ENCODE measurements around the gene ZZZ3.
"Not testable (repeated sequence)": the region's sequence is repeated elsewhere in the genome, so short reads cannot be mapped to it uniquely, and the experiment has no call there.

ZZZ3 gene

GRCh38 chr1:77682460-77683159 is at the start of gene ZZZ3:
Gene ZZZ3 (minus strand): TSS chr1:77682658. CDS start chr1:77633354, 49,304 bp downstream.
- DNase-seq (ENCODE audit: low read depth, low spot score), result peak; percentile 83

GRCh38 chr1:77732090-77732489 is 49.6 kb upstream of the ZZZ3 start:
- no peak for DNase-seq (ENCODE audit: low read depth, low spot score)

GRCh38 chr1:77725706-77726105 is 43.2 kb upstream of the ZZZ3 start:
- no peak for DNase-seq (ENCODE audit: low read depth, low spot score)

- no peak for DNase-seq (ENCODE audit: low read depth, low spot score)
Measured at GRCh38 chr1:77718181-77718580, 35.7 kb upstream of the ZZZ3 start.

- no peak for DNase-seq (ENCODE audit: low read depth, low spot score)
Measured at GRCh38 chr1:77716065-77716464, 33.6 kb upstream of the ZZZ3 start.

GRCh38 chr1:77709727-77710126 is 27.3 kb upstream of the ZZZ3 start:
- no peak for DNase-seq (ENCODE audit: low read depth, low spot score)

- DNase-seq (ENCODE audit: low read depth, low spot score), result no peak
Measured at GRCh38 chr1:77706321-77706720, 23.9 kb upstream of the ZZZ3 start.

- DNase-seq (ENCODE audit: low read depth, low spot score), result no peak
Measured at GRCh38 chr1:77704736-77705135, 22.3 kb upstream of the ZZZ3 start.

GRCh38 chr1:77699673-77700072 is 17.2 kb upstream of the ZZZ3 start:
- DNase-seq (ENCODE audit: low read depth, low spot score), result not testable (repeated sequence)

GRCh38 chr1:77697441-77697840 is 15.0 kb upstream of the ZZZ3 start:
- no peak for DNase-seq (ENCODE audit: low read depth, low spot score)

GRCh38 chr1:77688939-77689338 is 6.5 kb upstream of the ZZZ3 start:
- DNase-seq (ENCODE audit: low read depth, low spot score), result no peak

GRCh38 chr1:77687519-77687906 is 5.1 kb upstream of the ZZZ3 start:
- no peak for DNase-seq (ENCODE audit: low read depth, low spot score)

GRCh38 chr1:77686796-77687518 is 4.5 kb upstream of the ZZZ3 start:
- no peak for DNase-seq (ENCODE audit: low read depth, low spot score)

GRCh38 chr1:77683160-77684148 is 996 bp upstream of the ZZZ3 start:
- DNase-seq (ENCODE audit: low read depth, low spot score), result peak; percentile 69

- no peak for DNase-seq (ENCODE audit: low read depth, low spot score)
Measured at GRCh38 chr1:77680173-77680572, 2.3 kb downstream of the ZZZ3 start.

GRCh38 chr1:77678660-77679610 is 3.5 kb downstream of the ZZZ3 start:
- DNase-seq (ENCODE audit: low read depth, low spot score), result no peak

GRCh38 chr1:77674807-77675206 is 7.7 kb downstream of the ZZZ3 start:
- not testable (repeated sequence) for DNase-seq (ENCODE audit: low read depth, low spot score)

- no peak for DNase-seq (ENCODE audit: low read depth, low spot score)
Measured at GRCh38 chr1:77673716-77674355, 8.6 kb downstream of the ZZZ3 start.

GRCh38 chr1:77673030-77673429 is 9.4 kb downstream of the ZZZ3 start:
- no peak for DNase-seq (ENCODE audit: low read depth, low spot score)

GRCh38 chr1:77672374-77672773 is 10.1 kb downstream of the ZZZ3 start:
- no peak for DNase-seq (ENCODE audit: low read depth, low spot score)
